ENCODE data around the gene STRIT1. TPM values are rescaled to one million over a fixed set of nuclear protein-coding genes. Genes with fewer than 3 reads are reported as not detected.
A peak's percentile ranks its signal among the peaks of the same experiment; 100 is the strongest.

Gene STRIT1
- total and polyA plus RNA-seq, 2 of the 4 experiments (the other 2 are of a cell fraction) = not detected

GRCh38 chr3:155304394-155304793 lies 10.9 kb upstream of the STRIT1 start:
- Histone ChIP-seq H2BK20ac (ENCODE audit: low read depth, low read length) (no peak overlapping the region), H4K5ac (ENCODE audit: low read depth, low read length) (no peak overlapping the region), H4K91ac (ENCODE audit: insufficient read depth, low read depth, low read length) (no peak overlapping the region), H3K9me1 (ENCODE audit: insufficient read depth, low read length) (no peaks in the 10 kb centered on the region), H2BK15ac (ENCODE audit: low read depth, low read length) (no peak overlapping the region), H3K14ac (replicated peaks; ENCODE audit: low read depth, low read length) (no peak overlapping the region), H4K8ac (ENCODE audit: low read depth in 2 of 2, low read length in 2 of 2) (no peak overlapping the region), H3K56ac (ENCODE audit: extremely low read depth, insufficient read depth, low read length) (no peak overlapping the region), H3K9me3 (ENCODE audit: control insufficient read depth, insufficient read depth, low read length) (no peaks in the 10 kb centered on the region), H2AK9ac (replicated peaks; ENCODE audit: low read depth, low read length, poor library complexity) (no peak overlapping the region), H2BK5ac (ENCODE audit: low read depth, low read length, poor library complexity, severe bottlenecking) (no peak overlapping the region), H3K27me3 (ENCODE audit: control insufficient read depth, insufficient read depth, low read length) (no peaks in the 10 kb centered on the region), H3K4me3 (ENCODE audit: insufficient read depth, low read depth, low read length) (no peak overlapping the region), H3K36me3 (ENCODE audit: control insufficient read depth, insufficient read depth, low read length) (no peaks in the 10 kb centered on the region), H2BK120ac (ENCODE audit: low read depth, low read length) (no peak overlapping the region), H3K27ac (ENCODE audit: insufficient read depth, low read length) (no peak overlapping the region), H3K4me1 (ENCODE audit: control insufficient read depth, insufficient read depth, low read length) (peaks cover 2% of the 10 kb centered on the region; the same call in 1 of the 2 replicates), H3K18ac (ENCODE audit: low read depth, low read length) (no peak overlapping the region), H3K79me1 (ENCODE audit: low read depth in 1 of 2, low read length in 2 of 2) (no peaks in the 10 kb centered on the region), H2AK5ac (ENCODE audit: low read depth, low read length) (peak overlapping the region; percentile 5; the same call in 1 of the 2 replicates), H3K23ac (ENCODE audit: low read depth, low read length) (no peak overlapping the region), H4K20me1 (ENCODE audit: insufficient read depth, low read length) (no peaks in the 10 kb centered on the region), H3K9ac (ENCODE audit: low read depth, low read length) (no peak overlapping the region), H3K4me2 (ENCODE audit: low read depth, low read length) (no peak overlapping the region), H2AFZ (replicated peaks; ENCODE audit: low read length, poor library complexity) (no peak overlapping the region), H3K4ac (ENCODE audit: low read depth, low read length) (no peak overlapping the region)
- TF ChIP-seq BHLHE40 (IDR thresholded peaks at IDR 0.05; ENCODE audit: low read depth, low read length) (no peak), MAZ (IDR thresholded peaks at IDR 0.05; ENCODE audit: borderline replicate concordance, low read depth, low read length) (no peak), CTCF (conservative IDR thresholded peaks at IDR 0.05; ENCODE audit: low read depth, low read length) (no peak), RFX5 (IDR thresholded peaks at IDR 0.05; ENCODE audit: low read depth, low read length) (no peak), POLR2A (IDR thresholded peaks at IDR 0.05; ENCODE audit: low read depth, low read length) (no peak), USF2 (IDR thresholded peaks at IDR 0.05; ENCODE audit: low read depth, low read length) (no peak), RCOR1 (IDR thresholded peaks at IDR 0.05; ENCODE audit: insufficient replicate concordance, low read length) (no peak), FOS (IDR thresholded peaks at IDR 0.05; ENCODE audit: low read depth, low read length) (no peak), CEBPB (IDR thresholded peaks at IDR 0.05; ENCODE audit: low read depth, low read length) (no peak), NFE2L2 (IDR thresholded peaks at IDR 0.05; ENCODE audit: low read depth, low read length) (no peak), RAD21 (IDR thresholded peaks at IDR 0.05; ENCODE audit: low read length) (no peak)
- no TSS peak for BruUV-seq (replicated peaks)
- WGBS, 2 experiments (ENCODE audit: extremely low coverage in 2 of 2, insufficient read length in 1 of 2) = 88% methylated on average over 1 of the region's 2 CpGs; no CpG with 5 or more reads in 1 of the 2 experiments
- ChIA-PET CTCF (no interaction called here), POLR2A (ENCODE audit: unreplicated experiment) (no interaction called here)
- dilution Hi-C loops (cut with HindIII; ENCODE audit: low sequenced_read_pairs, unreplicated experiment) (no loop called here), in situ Hi-C loops (cut with MboI; ENCODE audit: low sequenced_read_pairs) (no loop called here), intact Hi-C loops (cut with micrococcal nuclease) (loop anchor here (5.0 kb wide), 1 partner anchor 227 kb away; no protein-coding TSS in a partner anchor)
- DNase-seq (no peak), ATAC-seq (ENCODE audit: low read depth) (no peak)
